Mucosa of stomach (tissue), 1 donor: ENCODE results near the gene MTSS2.
A peak's percentile ranks its signal among the peaks of the same experiment; 100 is the strongest.

Experiments used
- H3K27me3 ChIP-seq: one replicate; pipeline ENCODE4 v1.7.0; 2013; ENCODE audit warnings: mild to moderate bottlenecking, low read length; ENCODE audit not compliant: control insufficient read depth, insufficient read depth
- H3K36me3 ChIP-seq: one replicate; pipeline ENCODE4 v1.7.0; 2013; ENCODE audit warnings: low read length; ENCODE audit not compliant: control insufficient read depth, insufficient read depth
- H3K4me1 ChIP-seq: one replicate; pipeline ENCODE4 v1.7.0; 2013; ENCODE audit warnings: mild to moderate bottlenecking, low read length; ENCODE audit not compliant: control insufficient read depth, insufficient read depth
- H3K4me3 ChIP-seq: one replicate; pipeline ENCODE4 v1.7.0; 2013; ENCODE audit warnings: low read length
- H3K9ac ChIP-seq: one replicate; pipeline ENCODE4 v1.7.0; 2013; ENCODE audit warnings: mild to moderate bottlenecking, low read length, moderate library complexity
- H3K9me3 ChIP-seq: one replicate; pipeline ENCODE4 v1.7.0; 2013; ENCODE audit warnings: mild to moderate bottlenecking, low read length, moderate library complexity; ENCODE audit not compliant: control insufficient read depth
- donor health status: Pancreatic carcinoma.

MTSS2 gene

DNA sequence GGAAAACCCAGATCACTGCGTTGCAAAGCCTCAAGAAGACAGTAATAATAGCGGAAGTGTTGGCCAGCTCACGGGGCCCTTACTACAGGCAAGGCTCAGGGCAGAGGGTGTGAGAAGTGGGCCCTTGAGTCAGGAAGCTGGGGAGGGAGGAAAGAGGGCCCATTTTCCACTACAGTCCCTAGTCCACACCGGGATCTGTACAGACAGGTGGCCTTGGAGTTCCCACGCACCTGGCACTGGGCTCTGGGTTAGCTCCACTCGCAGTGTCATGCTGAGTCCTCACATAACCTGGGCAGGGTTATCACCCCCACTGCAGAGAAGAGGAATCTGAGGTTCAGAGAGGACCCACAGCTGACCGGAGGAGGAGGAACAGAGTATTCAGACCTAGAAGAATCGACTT is 16.8 kb upstream of the MTSS2 start:
- H3K4me1 ChIP-seq: peaks cover 30% of the 10 kb centered on the region
- no peaks in the 10 kb centered on the region for H3K27me3 ChIP-seq
- no peaks in the 10 kb centered on the region for H3K36me3 ChIP-seq
- H3K4me3 ChIP-seq: no peak overlapping the region
- no peak overlapping the region for H3K9ac ChIP-seq
- no peaks in the 10 kb centered on the region for H3K9me3 ChIP-seq

DNA sequence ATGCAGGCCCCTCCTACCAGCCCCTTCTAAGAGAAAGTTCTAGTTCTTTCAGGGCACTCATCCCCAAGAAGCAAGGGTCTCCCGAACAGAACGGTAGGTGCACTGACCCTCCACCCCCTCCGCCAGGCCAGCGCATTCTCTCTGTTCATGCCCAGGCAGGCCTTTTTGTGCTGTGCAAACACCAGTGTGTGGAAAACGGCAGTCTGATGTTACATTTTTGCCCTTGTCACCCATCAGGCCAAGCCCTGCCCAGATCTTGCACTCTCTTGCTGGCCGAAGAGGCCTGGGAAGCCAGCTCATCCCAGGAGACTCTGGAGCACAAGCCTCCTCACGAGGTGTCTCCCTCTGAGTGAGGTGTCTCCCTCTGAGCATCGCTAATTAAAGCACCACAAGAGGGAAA is 16.1 kb upstream of the MTSS2 start:
- Histone ChIP-seq H3K4me3 (no peak overlapping the region), H3K27me3 (no peaks in the 10 kb centered on the region), H3K9ac (no peak overlapping the region), H3K36me3 (no peaks in the 10 kb centered on the region), H3K9me3 (no peaks in the 10 kb centered on the region), H3K4me1 (peaks cover 36% of the 10 kb centered on the region)

GRCh38 chr16:70701596-70701995 is 15.7 kb upstream of the MTSS2 start:
- no peaks in the 10 kb centered on the region for H3K27me3 ChIP-seq
- H3K9me3 ChIP-seq: no peaks in the 10 kb centered on the region
- H3K36me3 ChIP-seq: no peaks in the 10 kb centered on the region
- H3K4me3 ChIP-seq: no peak overlapping the region
- H3K4me1 ChIP-seq: peaks cover 40% of the 10 kb centered on the region
- H3K9ac ChIP-seq: no peak overlapping the region

DNA sequence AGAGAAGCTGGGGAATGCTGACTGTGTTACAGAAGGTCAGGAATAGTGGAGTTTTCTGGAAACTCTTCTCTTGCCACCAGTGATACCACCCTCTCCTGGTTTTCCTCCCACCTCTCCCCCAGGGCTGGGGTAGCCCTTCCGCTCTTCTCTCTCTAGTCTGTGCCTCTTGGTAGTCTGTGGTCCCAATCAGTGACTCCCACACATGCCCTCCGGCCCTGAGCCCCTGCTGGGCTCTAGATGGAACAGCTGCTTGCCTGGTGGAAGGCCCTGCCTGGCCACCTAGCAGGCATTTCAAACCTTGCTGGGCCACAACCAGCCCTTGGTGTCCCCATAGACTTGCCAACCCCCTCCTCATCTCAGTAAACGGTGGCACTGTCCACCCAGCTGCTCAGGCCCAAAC is 15.2 kb upstream of the MTSS2 start:
- H3K27me3 ChIP-seq: no peaks in the 10 kb centered on the region
- H3K36me3 ChIP-seq: no peaks in the 10 kb centered on the region
- peaks cover 46% of the 10 kb centered on the region for H3K4me1 ChIP-seq
- no peak overlapping the region for H3K9ac ChIP-seq
- no peaks in the 10 kb centered on the region for H3K9me3 ChIP-seq
- no peak overlapping the region for H3K4me3 ChIP-seq

- peaks cover 53% of the 10 kb centered on the region for H3K4me1 ChIP-seq
- no peak overlapping the region for H3K9ac ChIP-seq
- H3K36me3 ChIP-seq: no peaks in the 10 kb centered on the region
- H3K4me3 ChIP-seq: no peak overlapping the region
- H3K9me3 ChIP-seq: no peaks in the 10 kb centered on the region
- H3K27me3 ChIP-seq: no peaks in the 10 kb centered on the region
These were observed 14.5 kb upstream of the MTSS2 start for GRCh38 chr16:70700101-70701020.

- Histone ChIP-seq H3K27me3 (no peaks in the 10 kb centered on the region), H3K9ac (no peak overlapping the region), H3K4me1 (peaks cover 57% of the 10 kb centered on the region), H3K36me3 (no peaks in the 10 kb centered on the region), H3K4me3 (no peak overlapping the region), H3K9me3 (no peaks in the 10 kb centered on the region)
These were observed 13.8 kb upstream of the MTSS2 start for GRCh38 chr16:70699696-70700095.

GRCh38 chr16:70698901-70699300 is 13.0 kb upstream of the MTSS2 start:
- Histone ChIP-seq H3K9me3 (no peaks in the 10 kb centered on the region), H3K36me3 (no peaks in the 10 kb centered on the region), H3K4me1 (peaks cover 57% of the 10 kb centered on the region), H3K4me3 (no peak overlapping the region), H3K27me3 (no peaks in the 10 kb centered on the region), H3K9ac (no peak overlapping the region)

GRCh38 chr16:70697594-70698170 is 11.8 kb upstream of the MTSS2 start:
- H3K4me1 ChIP-seq: peaks cover 55% of the 10 kb centered on the region
- H3K27me3 ChIP-seq: no peaks in the 10 kb centered on the region
- H3K9me3 ChIP-seq: no peaks in the 10 kb centered on the region
- no peak overlapping the region for H3K9ac ChIP-seq
- H3K36me3 ChIP-seq: no peaks in the 10 kb centered on the region
- H3K4me3 ChIP-seq: no peak overlapping the region

GRCh38 chr16:70696952-70697593 is 11.2 kb upstream of the MTSS2 start:
- peaks cover 55% of the 10 kb centered on the region for H3K4me1 ChIP-seq
- H3K4me3 ChIP-seq: no peak overlapping the region
- H3K27me3 ChIP-seq: no peaks in the 10 kb centered on the region
- no peaks in the 10 kb centered on the region for H3K36me3 ChIP-seq
- peak overlapping the region; percentile 32 for H3K9ac ChIP-seq
- no peaks in the 10 kb centered on the region for H3K9me3 ChIP-seq

GRCh38 chr16:70696355-70696754 is 10.5 kb upstream of the MTSS2 start:
- Histone ChIP-seq H3K36me3 (no peaks in the 10 kb centered on the region), H3K9me3 (no peaks in the 10 kb centered on the region), H3K27me3 (no peaks in the 10 kb centered on the region), H3K9ac (peak overlapping the region; percentile 32), H3K4me1 (peaks cover 60% of the 10 kb centered on the region), H3K4me3 (no peak overlapping the region)

GRCh38 chr16:70695331-70696070 is 9.6 kb upstream of the MTSS2 start:
- Histone ChIP-seq H3K4me3 (no peak overlapping the region), H3K9ac (no peak overlapping the region), H3K27me3 (no peaks in the 10 kb centered on the region), H3K9me3 (no peaks in the 10 kb centered on the region), H3K4me1 (peaks cover 68% of the 10 kb centered on the region), H3K36me3 (no peaks in the 10 kb centered on the region)

DNA sequence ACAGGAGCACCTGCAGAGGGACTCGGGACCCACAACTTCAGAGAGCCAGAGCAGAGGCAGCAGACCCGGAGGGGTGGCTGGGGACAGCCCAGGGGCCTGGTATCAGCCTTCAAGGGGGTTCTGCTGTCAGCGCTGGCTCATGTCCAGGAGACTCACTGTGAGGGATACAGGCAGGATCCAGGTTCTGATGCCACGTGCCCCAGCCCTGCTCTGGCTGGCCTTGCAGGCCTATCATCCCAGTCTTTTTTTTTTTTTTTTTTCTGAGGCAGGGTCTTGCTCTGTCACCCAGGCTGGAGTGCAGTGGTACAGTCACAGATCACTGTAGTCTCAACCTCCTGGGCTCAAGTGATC is 9.0 kb upstream of the MTSS2 start:
- Histone ChIP-seq H3K9ac (no peak overlapping the region), H3K27me3 (no peaks in the 10 kb centered on the region), H3K36me3 (no peaks in the 10 kb centered on the region), H3K4me1 (peaks cover 70% of the 10 kb centered on the region), H3K9me3 (no peaks in the 10 kb centered on the region), H3K4me3 (no peak overlapping the region)
